Measurements from ENCODE around the gene GRIK3.

GRIK3 gene

GRCh38 chr1:36843906-36844610 lies 190.3 kb downstream of the GRIK3 start:
- TF ChIP-seq, protein P1, sequence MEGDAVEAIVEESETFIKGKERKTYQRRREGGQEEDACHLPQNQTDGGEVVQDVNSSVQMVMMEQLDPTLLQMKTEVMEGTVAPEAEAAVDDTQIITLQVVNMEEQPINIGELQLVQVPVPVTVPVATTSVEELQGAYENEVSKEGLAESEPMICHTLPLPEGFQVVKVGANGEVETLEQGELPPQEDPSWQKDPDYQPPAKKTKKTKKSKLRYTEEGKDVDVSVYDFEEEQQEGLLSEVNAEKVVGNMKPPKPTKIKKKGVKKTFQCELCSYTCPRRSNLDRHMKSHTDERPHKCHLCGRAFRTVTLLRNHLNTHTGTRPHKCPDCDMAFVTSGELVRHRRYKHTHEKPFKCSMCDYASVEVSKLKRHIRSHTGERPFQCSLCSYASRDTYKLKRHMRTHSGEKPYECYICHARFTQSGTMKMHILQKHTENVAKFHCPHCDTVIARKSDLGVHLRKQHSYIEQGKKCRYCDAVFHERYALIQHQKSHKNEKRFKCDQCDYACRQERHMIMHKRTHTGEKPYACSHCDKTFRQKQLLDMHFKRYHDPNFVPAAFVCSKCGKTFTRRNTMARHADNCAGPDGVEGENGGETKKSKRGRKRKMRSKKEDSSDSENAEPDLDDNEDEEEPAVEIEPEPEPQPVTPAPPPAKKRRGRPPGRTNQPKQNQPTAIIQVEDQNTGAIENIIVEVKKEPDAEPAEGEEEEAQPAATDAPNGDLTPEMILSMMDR (IDR thresholded peaks at IDR 0.05; ENCODE audit: low read depth, low read length, missing control alignments) = no peak
- H3K4me3 ChIP-seq (replicated peaks; ENCODE audit: low read depth, low read length) = no peak overlapping the region
- no peak for DNase-seq (ENCODE audit: extremely low read depth, low read depth)

DNA sequence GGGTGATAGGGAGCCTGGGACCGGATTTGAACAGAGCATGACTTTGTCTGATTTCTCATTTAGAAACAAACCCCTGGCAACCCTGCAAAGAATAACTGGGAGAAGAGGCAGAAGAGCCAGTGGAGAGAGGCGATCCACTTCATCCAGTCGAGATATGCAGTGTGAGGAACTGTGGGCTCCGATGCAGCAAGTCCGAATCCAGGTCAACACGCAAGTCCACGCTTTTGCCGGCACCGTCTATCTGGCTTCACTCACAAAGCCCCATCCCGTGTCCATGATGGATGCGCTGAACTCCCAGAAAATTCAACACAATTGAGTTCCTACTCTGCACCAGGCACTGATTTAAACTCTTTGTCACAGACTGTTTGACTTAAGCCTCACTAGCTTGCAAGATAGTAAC lies 191.3 kb downstream of the GRIK3 start:
- H3K4me3 ChIP-seq (replicated peaks; ENCODE audit: low read depth, low read length) = no peak overlapping the region
- TF ChIP-seq, protein P1 (IDR thresholded peaks at IDR 0.05; ENCODE audit: low read depth, low read length, missing control alignments) = no peak
- DNase-seq (ENCODE audit: extremely low read depth, low read depth) = no peak

DNA sequence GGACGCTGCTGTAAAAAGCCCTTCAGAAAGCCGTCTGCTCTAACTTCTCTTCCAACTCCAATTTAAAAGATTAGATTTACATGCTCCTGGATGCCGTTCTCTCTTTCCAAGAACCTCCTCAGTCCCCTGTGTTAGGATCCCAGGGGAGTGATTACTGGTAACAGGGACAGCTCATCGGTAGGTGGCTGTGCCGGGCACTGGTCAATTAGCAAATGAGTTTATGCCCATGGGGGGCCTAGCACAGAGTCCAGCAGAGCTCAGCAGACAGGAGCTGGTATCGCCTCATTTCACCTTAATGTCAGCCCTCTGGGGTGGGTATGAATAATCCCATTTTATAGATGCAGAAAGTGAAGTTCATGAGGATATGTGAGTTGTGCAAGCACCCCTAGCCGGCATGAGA lies 191.9 kb downstream of the GRIK3 start:
- TF ChIP-seq, protein P1 (IDR thresholded peaks at IDR 0.05; ENCODE audit: low read depth, low read length, missing control alignments) = no peak
- DNase-seq (ENCODE audit: extremely low read depth, low read depth) = no peak
- H3K4me3 ChIP-seq (replicated peaks; ENCODE audit: low read depth, low read length) = no peak overlapping the region

GRCh38 chr1:36839485-36839884 lies 194.8 kb downstream of the GRIK3 start:
- H3K4me3 ChIP-seq (replicated peaks; ENCODE audit: low read depth, low read length) = no peak overlapping the region
- TF ChIP-seq, protein P1 (IDR thresholded peaks at IDR 0.05; ENCODE audit: low read depth, low read length, missing control alignments) = no peak
- no peak for DNase-seq (ENCODE audit: extremely low read depth, low read depth)

- TF ChIP-seq, protein P1 (IDR thresholded peaks at IDR 0.05; ENCODE audit: low read depth, low read length, missing control alignments) = no peak
- DNase-seq (ENCODE audit: extremely low read depth, low read depth) = no peak
- no peak overlapping the region for H3K4me3 ChIP-seq (replicated peaks; ENCODE audit: low read depth, low read length)
Observed at GRCh38 chr1:36838888-36839287, 195.4 kb downstream of the GRIK3 start.

- DNase-seq (ENCODE audit: extremely low read depth, low read depth) = no peak
- TF ChIP-seq, protein P1 (IDR thresholded peaks at IDR 0.05; ENCODE audit: low read depth, low read length, missing control alignments) = no peak
- no peak overlapping the region for H3K4me3 ChIP-seq (replicated peaks; ENCODE audit: low read depth, low read length)
Observed at GRCh38 chr1:36836916-36837315, 197.4 kb downstream of the GRIK3 start.
